ENCODE measurements around the gene NEUROD4.

NEUROD4 gene

GRCh38 chr12:54998958-54999510, 20.7 kb upstream of the NEUROD4 start:
- DNase-seq: peak; percentile 41 to 72 (median 62)

- peak; percentile 28 to 35 (median 31) for DNase-seq
Measured at GRCh38 chr12:55001198-55001868, 18.4 kb upstream of the NEUROD4 start.

- no peak for DNase-seq
Measured at GRCh38 chr12:55002355-55002754, 17.4 kb upstream of the NEUROD4 start.

GRCh38 chr12:55008944-55009585, 10.7 kb upstream of the NEUROD4 start:
- no peak for DNase-seq

GRCh38 chr12:55017416-55017925, 2.3 kb upstream of the NEUROD4 start:
- DNase-seq: no peak

- no peak for DNase-seq
Measured at GRCh38 chr12:55024575-55024974, 4.8 kb downstream of the NEUROD4 start.

GRCh38 chr12:55025508-55025907, 5.7 kb downstream of the NEUROD4 start:
- no peak for DNase-seq

- DNase-seq: no peak
Measured at GRCh38 chr12:55034218-55034617, 14.4 kb downstream of the NEUROD4 start.

GRCh38 chr12:55036326-55037115, 16.7 kb downstream of the NEUROD4 start:
- DNase-seq: peak; percentile 17 to 33 (median 27)

GRCh38 chr12:55037351-55037987, 17.7 kb downstream of the NEUROD4 start:
- DNase-seq: peak; percentile 45 to 55 (median 52)

- no peak for DNase-seq
Measured at GRCh38 chr12:55039395-55040354, 19.9 kb downstream of the NEUROD4 start.

- DNase-seq: peak; percentile 21 to 50 (median 47)
Measured at GRCh38 chr12:55041345-55042055, 21.7 kb downstream of the NEUROD4 start.

- DNase-seq: peak; percentile 82 to 90 (median 86)
Measured at GRCh38 chr12:55043542-55043941, 23.8 kb downstream of the NEUROD4 start.

GRCh38 chr12:55044135-55044534, 24.4 kb downstream of the NEUROD4 start:
- DNase-seq: no peak

- no peak for DNase-seq
Measured at GRCh38 chr12:55049676-55050075, 29.9 kb downstream of the NEUROD4 start.

GRCh38 chr12:55051197-55051947, 31.6 kb downstream of the NEUROD4 start:
- no peak for DNase-seq

GRCh38 chr12:55057481-55057880, 37.7 kb downstream of the NEUROD4 start:
- DNase-seq: peak in 1 of 3 donors; percentile 41

- no peak for DNase-seq
Measured at GRCh38 chr12:55058082-55058481, 38.3 kb downstream of the NEUROD4 start.

- DNase-seq: no peak
Measured at GRCh38 chr12:55058776-55059175, 39.0 kb downstream of the NEUROD4 start.

- peak; percentile 22 to 41 (median 22) for DNase-seq
Measured at GRCh38 chr12:55060470-55060869, 40.7 kb downstream of the NEUROD4 start.
